ENCODE measurements around the gene DIPK1B.

DIPK1B gene

GRCh38 chr9:136711751-136712689, at the start of gene DIPK1B:
TSS of gene DIPK1B (plus strand) at chr9:136712572. CDS start at chr9:136712666, 94 bp downstream.
- no peak for DNase-seq (ENCODE audit: low spot score)

- no peak for DNase-seq (ENCODE audit: low spot score)
Observed at GRCh38 chr9:136662656-136663581, 49.5 kb upstream of the DIPK1B start, which contains the start of gene EGFL7. TSS of gene EGFL7 (plus strand) at chr9:136662916. CDS start at chr9:136668283, 5,367 bp downstream.

- no peak for DNase-seq (ENCODE audit: low spot score)
Observed at GRCh38 chr9:136664000-136664915, 48.1 kb upstream of the DIPK1B start.

GRCh38 chr9:136665111-136665703, 47.2 kb upstream of the DIPK1B start:
- no peak for DNase-seq (ENCODE audit: low spot score)

- no peak for DNase-seq (ENCODE audit: low spot score)
Observed at GRCh38 chr9:136665704-136666371, 46.5 kb upstream of the DIPK1B start.

GRCh38 chr9:136666372-136667213, 45.8 kb upstream of the DIPK1B start:
- DNase-seq (ENCODE audit: low spot score) = no peak

- no peak for DNase-seq (ENCODE audit: low spot score)
Observed at GRCh38 chr9:136667214-136667939, 45.0 kb upstream of the DIPK1B start.

GRCh38 chr9:136667940-136668760, 44.2 kb upstream of the DIPK1B start:
- no peak for DNase-seq (ENCODE audit: low spot score)

- no peak for DNase-seq (ENCODE audit: low spot score)
Observed at GRCh38 chr9:136668983-136669790, 43.2 kb upstream of the DIPK1B start.

- DNase-seq (ENCODE audit: low spot score) = no peak
Observed at GRCh38 chr9:136669791-136670464, 42.4 kb upstream of the DIPK1B start.

- DNase-seq (ENCODE audit: low spot score) = no peak
Observed at GRCh38 chr9:136670576-136671253, 41.7 kb upstream of the DIPK1B start.

GRCh38 chr9:136671254-136671614, 41.1 kb upstream of the DIPK1B start:
- DNase-seq (ENCODE audit: low spot score) = no peak

GRCh38 chr9:136671646-136672430, 40.5 kb upstream of the DIPK1B start:
- DNase-seq (ENCODE audit: low spot score) = no peak

- no peak for DNase-seq (ENCODE audit: low spot score)
Observed at GRCh38 chr9:136672431-136673087, 39.8 kb upstream of the DIPK1B start.

Measured in pons (tissue), 1 donor.